HEK293T (cell line): Measurements from ENCODE around the gene CSNK1E.

ENCODE experiments used
- CTCF ChIA-PET: fragments of 350-600 bp; formaldehyde crosslinking; extraction: SDS; loops from one replicate; lab custom pipeline; 2021; ENCODE audit warnings: antibody characterized with exemption, inconsistent platforms; lab: Yijun Ruan, JAX
- POLR2A ChIA-PET: fragments of 350-600 bp; formaldehyde crosslinking; extraction: SDS; loops from one replicate; lab custom pipeline; 2020; ENCODE audit warnings: antibody characterized with exemption, inconsistent platforms; lab: Yijun Ruan, JAX
- DNase-seq: peaks from one replicate; pipeline ENCODE4 v3.0.0; 2012; ENCODE audit warnings: mixed read lengths; ENCODE audit errors: extremely low spot score
- ARNT ChIP-seq: fragments of 450-650 bp; IDR thresholded peaks from 2 replicates; pipeline ENCODE4 v1.6.1; 2017; ENCODE audit warnings: mild to moderate bottlenecking
- BHLHE40 ChIP-seq: fragments of 450-650 bp; IDR thresholded peaks from 2 replicates; pipeline ENCODE4 v1.6.1; 2016; ENCODE audit warnings: mild to moderate bottlenecking, moderate library complexity, borderline replicate concordance
- CTBP1 ChIP-seq: fragments of 450-650 bp; IDR thresholded peaks from 2 replicates; pipeline ENCODE4 v1.6.1; 2016; ENCODE audit warnings: borderline replicate concordance
- ELF4 ChIP-seq: fragments of 450-650 bp; IDR thresholded peaks from 2 replicates; pipeline ENCODE4 v1.6.1; 2017; ENCODE audit warnings: antibody characterized with exemption
- FOXA1 ChIP-seq: fragments of 450-650 bp; IDR thresholded peaks from 2 replicates; pipeline ENCODE4 v1.6.1; 2016; ENCODE audit warnings: mild to moderate bottlenecking
- FOXK2 ChIP-seq: fragments of 450-650 bp; IDR thresholded peaks from 2 replicates; pipeline ENCODE4 v1.6.1; 2016; ENCODE audit warnings: mild to moderate bottlenecking
- FOXM1 ChIP-seq: fragments of 450-650 bp; IDR thresholded peaks from 2 replicates; pipeline ENCODE4 v1.6.1; 2017; ENCODE audit warnings: mild to moderate bottlenecking, borderline replicate concordance
- HDGF ChIP-seq: fragments of 450-650 bp; IDR thresholded peaks from 2 replicates; pipeline ENCODE4 v1.6.1; 2017; ENCODE audit warnings: antibody characterized with exemption, borderline replicate concordance
- L3MBTL2 ChIP-seq: fragments of 450-650 bp; conservative IDR thresholded peaks from 2 replicates; pipeline ENCODE4 v1.6.1; 2016; ENCODE audit warnings: mild to moderate bottlenecking
- LEF1 ChIP-seq: fragments of 450-650 bp; IDR thresholded peaks from 2 replicates; pipeline ENCODE4 v1.6.1; 2017; ENCODE audit warnings: mild to moderate bottlenecking, borderline replicate concordance
- NFRKB ChIP-seq: fragments of 450-650 bp; IDR thresholded peaks from 2 replicates; pipeline ENCODE4 v1.6.1; 2016; ENCODE audit warnings: mild to moderate bottlenecking, moderate library complexity
- SP1 ChIP-seq: fragments of 450-650 bp; IDR thresholded peaks from 2 replicates; pipeline ENCODE4 v1.6.1; 2017
- SUZ12 ChIP-seq: fragments of 450-650 bp; IDR thresholded peaks from 2 replicates; pipeline ENCODE4 v1.6.1; 2016; ENCODE audit warnings: mild to moderate bottlenecking
- TARDBP ChIP-seq: fragments of 450-650 bp; IDR thresholded peaks from 2 replicates; pipeline ENCODE4 v1.6.1; 2016
- ZNF384 ChIP-seq: fragments of 450-650 bp; IDR thresholded peaks from 2 replicates; pipeline ENCODE4 v1.6.1; 2016
- TF ChIP-seq, protein P1 (sequence below): fragments of 450-650 bp; IDR thresholded peaks from 2 replicates; pipeline ENCODE4 v1.6.1; 2016

CSNK1E gene

GRCh38 chr22:38305471-38306448 lies 11.5 kb downstream of the CSNK1E start:
- ChIA-PET CTCF (interaction anchor here (0.6 kb wide), 3 partner anchors 20 to 211 kb away, joined by 3 to 4 read pairs (median 4); no protein-coding TSS in a partner anchor), POLR2A (interaction anchor here (1.0 to 1.6 kb wide), 4 partner anchors 8 to 12 kb away, joined by 4 to 6 read pairs (median 4); no protein-coding TSS in a partner anchor)
- no peak for DNase-seq
- TF ChIP-seq L3MBTL2 (no peak), SUZ12 (no peak), ARNT (no peak), TARDBP (no peak), HDGF (no peak), SP1 (no peak), FOXM1 (no peak), ELF4 (no peak), CTBP1 (no peak), NFRKB (no peak), BHLHE40 (no peak)
- TF ChIP-seq, protein P1, sequence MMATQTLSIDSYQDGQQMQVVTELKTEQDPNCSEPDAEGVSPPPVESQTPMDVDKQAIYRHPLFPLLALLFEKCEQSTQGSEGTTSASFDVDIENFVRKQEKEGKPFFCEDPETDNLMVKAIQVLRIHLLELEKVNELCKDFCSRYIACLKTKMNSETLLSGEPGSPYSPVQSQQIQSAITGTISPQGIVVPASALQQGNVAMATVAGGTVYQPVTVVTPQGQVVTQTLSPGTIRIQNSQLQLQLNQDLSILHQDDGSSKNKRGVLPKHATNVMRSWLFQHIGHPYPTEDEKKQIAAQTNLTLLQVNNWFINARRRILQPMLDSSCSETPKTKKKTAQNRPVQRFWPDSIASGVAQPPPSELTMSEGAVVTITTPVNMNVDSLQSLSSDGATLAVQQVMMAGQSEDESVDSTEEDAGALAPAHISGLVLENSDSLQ, result no peak

GRCh38 chr22:38304526-38304925 lies 12.7 kb downstream of the CSNK1E start:
- CTCF ChIA-PET, result no interaction called here
- TF ChIP-seq FOXA1 (no peak), FOXK2 (no peak), SUZ12 (no peak), FOXM1 (no peak), NFRKB (no peak), CTBP1 (no peak), ARNT (no peak), SP1 (no peak), HDGF (no peak), BHLHE40 (no peak), ELF4 (no peak), L3MBTL2 (no peak), LEF1 (no peak), TARDBP (no peak), ZNF384 (no peak)
- TF ChIP-seq, protein P1, result no peak
- POLR2A ChIA-PET, result no interaction called here
- DNase-seq, result no peak

GRCh38 chr22:38303974-38304373 lies 13.3 kb downstream of the CSNK1E start:
- DNase-seq, result no peak
- POLR2A ChIA-PET, result no interaction called here
- CTCF ChIA-PET, result no interaction called here
- TF ChIP-seq HDGF, result no peak
- TF ChIP-seq BHLHE40, result no peak
- no peak for TF ChIP-seq L3MBTL2
- TF ChIP-seq LEF1, result no peak
- TF ChIP-seq, protein P1, result no peak
- TF ChIP-seq ELF4, result no peak
- TF ChIP-seq SP1, result no peak
- TF ChIP-seq TARDBP, result no peak
- no peak for TF ChIP-seq FOXM1
- no peak for TF ChIP-seq FOXA1
- TF ChIP-seq FOXK2, result no peak

GRCh38 chr22:38302906-38303305 lies 14.3 kb downstream of the CSNK1E start:
- no peak for DNase-seq
- POLR2A ChIA-PET, result interaction anchor here (0.9 kb wide), 1 partner anchor 33 kb away, joined by 3 read pairs; no protein-coding TSS in a partner anchor
- CTCF ChIA-PET, result no interaction called here
- TF ChIP-seq CTBP1 (no peak), ZNF384 (no peak), FOXM1 (no peak), FOXA1 (no peak), FOXK2 (no peak), BHLHE40 (no peak), L3MBTL2 (no peak), ELF4 (no peak), SUZ12 (no peak), LEF1 (no peak), NFRKB (no peak), ARNT (no peak), SP1 (no peak)
- TF ChIP-seq, protein P1, result no peak

- no peak for TF ChIP-seq SP1
- no peak for TF ChIP-seq BHLHE40
- no peak for TF ChIP-seq ELF4
- TF ChIP-seq TARDBP, result no peak
- TF ChIP-seq, protein P1, result no peak
- no peak for TF ChIP-seq NFRKB
- no peak for TF ChIP-seq FOXA1
- TF ChIP-seq FOXM1, result no peak
- TF ChIP-seq HDGF, result no peak
- TF ChIP-seq CTBP1, result no peak
- no peak for DNase-seq
- ChIA-PET POLR2A (no interaction called here), CTCF (no interaction called here)
Measured at GRCh38 chr22:38300946-38301345, 16.3 kb downstream of the CSNK1E start.
